OCI-LY7 (cell line): ENCODE data around the gene BPIFB1.

ENCODE experiments used
- CTCF ChIP-seq: fragments of 200-600 bp; sonication (generic); conservative IDR thresholded peaks from 2 replicates; pipeline ENCODE4 v1.5.1; 2014; ENCODE audit warnings: mild to moderate bottlenecking, antibody characterized with exemption, low read length, moderate library complexity, mixed read lengths
- EZH2phosphoT487 ChIP-seq: fragments of 200-600 bp; sonication (generic); IDR thresholded peaks from 2 replicates; pipeline ENCODE4 v1.6.1; 2018; ENCODE audit warnings: low read depth, borderline replicate concordance, mild to moderate bottlenecking, mixed run types, antibody characterized with exemption, low read length, moderate library complexity, mixed read lengths

GRCh38 chr20:33240923-33241322 is 42.1 kb upstream of the BPIFB1 start:
- TF ChIP-seq CTCF (no peak), EZH2phosphoT487 (no peak)
